H9 (cell line): ENCODE measurements around the gene ITSN2. TPM values are rescaled to one million over a fixed set of nuclear protein-coding genes. Genes with fewer than 3 reads are reported as not detected.

ENCODE experiments used
- DNase-seq: peaks from one replicate; pipeline ENCODE4 v3.0.0-alpha.2; 2017
- H2AFZ ChIP-seq: one replicate; pipeline ENCODE4 v1.6.1; 2013; ENCODE audit warnings: mild to moderate bottlenecking, low read length, control low read depth, moderate library complexity
- H2AK5ac ChIP-seq: 2 replicates; pipeline ENCODE4 v1.6.1; 2013; ENCODE audit warnings: low read length, control low read depth, mixed read lengths; ENCODE audit not compliant: insufficient read length
- H2BK120ac ChIP-seq: one replicate; pipeline ENCODE4 v1.6.1; 2013; ENCODE audit warnings: low read depth, mild to moderate bottlenecking, low read length, control low read depth, inconsistent platforms; ENCODE audit not compliant: poor library complexity, severe bottlenecking
- H2BK12ac ChIP-seq: 2 replicates; pipeline ENCODE4 v1.6.1; 2013; ENCODE audit warnings: low read length, control low read depth, mixed read lengths, low read depth; ENCODE audit not compliant: insufficient read length
- H2BK15ac ChIP-seq: 2 replicates; pipeline ENCODE4 v1.6.1; 2013; ENCODE audit warnings: low read depth, low read length, control low read depth
- H2BK20ac ChIP-seq: one replicate; pipeline ENCODE4 v1.6.1; 2013; ENCODE audit warnings: low read depth, mild to moderate bottlenecking, low read length, control low read depth, inconsistent platforms; ENCODE audit not compliant: poor library complexity, severe bottlenecking
- H2BK5ac ChIP-seq: 2 replicates; pipeline ENCODE4 v1.6.1; 2013; ENCODE audit warnings: low read length, control low read depth, mixed read lengths; ENCODE audit not compliant: insufficient read length
- H3K14ac ChIP-seq: 2 replicates; pipeline ENCODE4 v1.6.1; 2013; ENCODE audit warnings: low read length, control low read depth; ENCODE audit not compliant: insufficient read depth
- H3K18ac ChIP-seq: 2 replicates; pipeline ENCODE4 v1.6.1; 2013; ENCODE audit warnings: low read depth, mild to moderate bottlenecking, mixed read lengths, low read length, control low read depth; ENCODE audit not compliant: insufficient read length
- H3K23ac ChIP-seq: 2 replicates; pipeline ENCODE4 v1.6.1; 2013; ENCODE audit warnings: low read length, control low read depth, mixed read lengths, low read depth; ENCODE audit not compliant: insufficient read length
- H3K23me2 ChIP-seq: 2 replicates; pipeline ENCODE4 v1.6.1; 2013; ENCODE audit warnings: low read depth, mild to moderate bottlenecking, mixed read lengths, low read length, control low read depth; ENCODE audit not compliant: insufficient read length, poor library complexity, severe bottlenecking
- H3K27ac ChIP-seq: 2 replicates; pipeline ENCODE4 v1.5.1; 2013; ENCODE audit warnings: low read length, control low read depth, mixed read lengths, low read depth; ENCODE audit not compliant: insufficient read length
- H3K27me3 ChIP-seq: 2 replicates; pipeline ENCODE4 v1.6.1; 2013; ENCODE audit warnings: low read length, control low read depth, inconsistent platforms; ENCODE audit not compliant: insufficient read depth
- H3K4ac ChIP-seq: 2 replicates; pipeline ENCODE4 v1.6.1; 2013; ENCODE audit warnings: low read depth, mild to moderate bottlenecking, control low read depth, inconsistent platforms, low read length, moderate library complexity
- H3K4me1 ChIP-seq: 2 replicates; pipeline ENCODE4 v1.6.1; 2013; ENCODE audit warnings: low read length, control low read depth, inconsistent platforms; ENCODE audit not compliant: insufficient read depth
- H3K4me2 ChIP-seq: 2 replicates; pipeline ENCODE4 v1.6.1; 2013; ENCODE audit warnings: low read length, control low read depth, mixed read lengths; ENCODE audit not compliant: insufficient read length, insufficient read depth
- H3K56ac ChIP-seq: 2 replicates; pipeline ENCODE4 v1.6.1; 2013; ENCODE audit warnings: low read depth, mild to moderate bottlenecking, mixed read lengths, low read length, control low read depth; ENCODE audit not compliant: insufficient read length
- H3K79me1 ChIP-seq: 2 replicates; pipeline ENCODE4 v1.6.1; 2013; ENCODE audit warnings: low read depth, mild to moderate bottlenecking, moderate library complexity, low read length, control low read depth, inconsistent platforms; ENCODE audit not compliant: insufficient read depth, poor library complexity, severe bottlenecking
- H3K79me2 ChIP-seq: 2 replicates; pipeline ENCODE4 v1.6.1; 2013; ENCODE audit warnings: low read length, control low read depth, inconsistent platforms; ENCODE audit not compliant: insufficient read depth
- H3K9ac ChIP-seq: 2 replicates; pipeline ENCODE4 v1.6.1; 2013; ENCODE audit warnings: low read length, control low read depth, mixed read lengths; ENCODE audit not compliant: insufficient read length; ENCODE audit errors: extremely low read depth
- H3K9me3 ChIP-seq: one replicate; pipeline ENCODE4 v1.6.1; 2013; ENCODE audit warnings: low read depth, low read length, inconsistent platforms; ENCODE audit not compliant: control insufficient read depth
- H3T11ph ChIP-seq: one replicate; pipeline ENCODE4 v1.6.1; 2013; ENCODE audit warnings: mild to moderate bottlenecking, low read length, control low read depth, inconsistent platforms
- H4K20me1 ChIP-seq: one replicate; pipeline ENCODE4 v1.6.1; 2013; ENCODE audit not compliant: control insufficient read depth, insufficient read length, insufficient read depth
- H4K5ac ChIP-seq: 2 replicates; pipeline ENCODE4 v1.6.1; 2013; ENCODE audit warnings: low read depth, mild to moderate bottlenecking, mixed read lengths, low read length, control low read depth; ENCODE audit not compliant: insufficient read length
- H4K8ac ChIP-seq: replicated peaks from 2 replicates; pipeline ENCODE4 v1.6.1; 2013; ENCODE audit warnings: low read length, control low read depth, mixed read lengths, low read depth; ENCODE audit not compliant: insufficient read length
- H4K91ac ChIP-seq: 2 replicates; pipeline ENCODE4 v1.6.1; 2013; ENCODE audit warnings: low read depth, mild to moderate bottlenecking, moderate library complexity, mixed read lengths, low read length, control low read depth; ENCODE audit not compliant: insufficient read length
- H3K27ac Mint-ChIP-seq, 3 experiments: 2 replicates in 2 of 3; 3 replicates in 1 of 3; pipeline ENCODE4 v1.8.0; 2020 to 2021; ENCODE audit warnings: mixed read lengths in 3 of 3, mild to moderate bottlenecking in 1 of 3, moderate library complexity in 1 of 3
- H3K27me3 Mint-ChIP-seq: 2 replicates; pipeline ENCODE4 v1.8.0; 2021; ENCODE audit warnings: low read depth, mild to moderate bottlenecking, moderate library complexity, mixed read lengths
- H3K36me3 Mint-ChIP-seq, 3 experiments: 2 replicates in 2 of 3; 3 replicates in 1 of 3; pipeline ENCODE4 v1.8.0; 2020 to 2021; ENCODE audit warnings: low read depth in 3 of 3, mixed read lengths in 3 of 3; ENCODE audit not compliant: insufficient read depth in 1 of 3
- H3K4me1 Mint-ChIP-seq, 2 experiments: 2 replicates each; pipeline ENCODE4 v1.8.0; 2020; ENCODE audit warnings: mixed read lengths in 2 of 2
- H3K4me3 Mint-ChIP-seq, 2 experiments: 2 replicates in 1 of 2; 3 replicates in 1 of 2; pipeline ENCODE4 v1.8.0; 2020 to 2021; ENCODE audit warnings: mild to moderate bottlenecking in 2 of 2, mixed read lengths in 2 of 2, moderate library complexity in 1 of 2
- H3K9me3 Mint-ChIP-seq, 2 experiments: 2 replicates in 1 of 2; 3 replicates in 1 of 2; pipeline ENCODE4 v1.8.0; 2020; ENCODE audit warnings: mild to moderate bottlenecking in 2 of 2, mixed read lengths in 2 of 2, moderate library complexity in 1 of 2
- CTCF ChIP-seq: fragments of 200-600 bp; sonication (generic); conservative IDR thresholded peaks from 3 replicates; pipeline ENCODE4 v1.8.0; 2021; ENCODE audit warnings: antibody characterized with exemption, mild to moderate bottlenecking
- WGBS: extraction: QIAGEN DNeasy Blood & Tissue Kit; methylation state at CpG from one replicate; pipeline ENCODE4 v1.1.7; 2013; ENCODE audit warnings: missing lambda C conversion rate, low lambda C conversion rate, mixed read lengths; ENCODE audit not compliant: insufficient read length; ENCODE audit errors: extremely low coverage; 5-methylcytosine and 5-hydroxymethylcytosine counted together
- total RNA-seq: library from RNA; stranded (reverse); gene quantifications from 2 replicates; pipeline ENCODE4 v1.2.1, GENCODE V29; 2021

The ITSN2 gene
- total RNA-seq, 1 experiment from 2014 or later = 17.0 TPM

- WGBS = no CpG with 5 or more reads among the region's 2 CpGs
- H3K4me1 Mint-ChIP-seq = peaks cover 11 to 12% of the 10 kb centered on the region in 2 experiments
- H2BK5ac ChIP-seq = no peak overlapping the region
- no peak overlapping the region for H3K4ac ChIP-seq
- DNase-seq = no peak
- no peaks in the 10 kb centered on the region; the same call in 1 of the 2 replicates for H3K4me1 ChIP-seq
- H2BK12ac ChIP-seq = no peak overlapping the region
- no peak overlapping the region for H3K18ac ChIP-seq
- no peak overlapping the region for H3K14ac ChIP-seq
- no peaks in the 10 kb centered on the region for H3K9me3 ChIP-seq
- no peak overlapping the region for H2BK120ac ChIP-seq
- H3K36me3 Mint-ChIP-seq = no peaks in the 10 kb centered on the region; a peak in 1 of 7 replicates
- H3K56ac ChIP-seq = no peak overlapping the region
- no peaks in the 10 kb centered on the region for H3K27me3 ChIP-seq
- no peaks in the 10 kb centered on the region for H3K23me2 ChIP-seq
- H4K8ac ChIP-seq = no peak overlapping the region
- H3K27me3 Mint-ChIP-seq = peaks cover 18% of the 10 kb centered on the region
- no peak overlapping the region for H2AK5ac ChIP-seq
- H3K79me1 ChIP-seq = no peaks in the 10 kb centered on the region
- no peak overlapping the region for H4K5ac ChIP-seq
- H2BK20ac ChIP-seq = no peak overlapping the region
- no peak overlapping the region for H3K4me2 ChIP-seq
- no peak overlapping the region for H2AFZ ChIP-seq
- H3K27ac Mint-ChIP-seq = no peak overlapping the region
- H4K91ac ChIP-seq = no peak overlapping the region
- H3K9me3 Mint-ChIP-seq = no peaks in the 10 kb centered on the region
- H2BK15ac ChIP-seq = no peak overlapping the region
- no peaks in the 10 kb centered on the region for H4K20me1 ChIP-seq
- no peak overlapping the region for H3T11ph ChIP-seq
- no peak overlapping the region for H3K23ac ChIP-seq
- no peak overlapping the region for H3K9ac ChIP-seq
- TF ChIP-seq CTCF = no peak
- no peak overlapping the region for H3K27ac ChIP-seq
- no peak overlapping the region for H3K4me3 Mint-ChIP-seq
- no peaks in the 10 kb centered on the region for H3K79me2 ChIP-seq
Measured at GRCh38 chr2:24363301-24363700, 3.0 kb upstream of the ITSN2 start.
